ENCODE data around the gene ATAD3C. TPM values are rescaled to one million over a fixed set of nuclear protein-coding genes. Genes with fewer than 3 reads are reported as not detected.

ATAD3C gene
- total RNA-seq, 1 donor from 2014 or later, result 0.26 TPM

DNA sequence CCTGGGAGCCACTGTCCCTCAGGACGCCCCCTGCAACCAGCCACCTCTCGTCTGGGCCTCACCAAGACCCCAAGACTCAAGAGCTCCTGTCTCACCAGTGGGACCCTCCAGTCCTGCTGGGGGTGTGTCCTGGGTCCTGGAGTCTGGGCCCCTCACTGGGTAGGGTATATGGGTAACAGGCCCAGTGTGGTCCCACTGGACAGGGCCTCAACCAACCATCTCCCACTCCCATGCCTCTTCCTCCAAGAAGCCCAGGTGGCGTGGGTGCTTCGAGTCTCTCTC, 14.7 kb upstream of the ATAD3C start:
- H3K36me3 ChIP-seq (ENCODE audit: control insufficient read depth, insufficient read depth, low read length), result no peaks in the 10 kb centered on the region
- no peak for DNase-seq (ENCODE audit: low read depth)
- no peaks in the 10 kb centered on the region for H3K27me3 ChIP-seq (ENCODE audit: control insufficient read depth, insufficient read depth, low read length)
- no peak for FAIRE-seq
- no peak overlapping the region for H3K4me3 ChIP-seq (ENCODE audit: low read depth, low read length)
- TF ChIP-seq, protein P1, sequence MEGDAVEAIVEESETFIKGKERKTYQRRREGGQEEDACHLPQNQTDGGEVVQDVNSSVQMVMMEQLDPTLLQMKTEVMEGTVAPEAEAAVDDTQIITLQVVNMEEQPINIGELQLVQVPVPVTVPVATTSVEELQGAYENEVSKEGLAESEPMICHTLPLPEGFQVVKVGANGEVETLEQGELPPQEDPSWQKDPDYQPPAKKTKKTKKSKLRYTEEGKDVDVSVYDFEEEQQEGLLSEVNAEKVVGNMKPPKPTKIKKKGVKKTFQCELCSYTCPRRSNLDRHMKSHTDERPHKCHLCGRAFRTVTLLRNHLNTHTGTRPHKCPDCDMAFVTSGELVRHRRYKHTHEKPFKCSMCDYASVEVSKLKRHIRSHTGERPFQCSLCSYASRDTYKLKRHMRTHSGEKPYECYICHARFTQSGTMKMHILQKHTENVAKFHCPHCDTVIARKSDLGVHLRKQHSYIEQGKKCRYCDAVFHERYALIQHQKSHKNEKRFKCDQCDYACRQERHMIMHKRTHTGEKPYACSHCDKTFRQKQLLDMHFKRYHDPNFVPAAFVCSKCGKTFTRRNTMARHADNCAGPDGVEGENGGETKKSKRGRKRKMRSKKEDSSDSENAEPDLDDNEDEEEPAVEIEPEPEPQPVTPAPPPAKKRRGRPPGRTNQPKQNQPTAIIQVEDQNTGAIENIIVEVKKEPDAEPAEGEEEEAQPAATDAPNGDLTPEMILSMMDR (IDR thresholded peaks at IDR 0.05; ENCODE audit: insufficient read depth, low read length, severe bottlenecking), result no peak

DNA sequence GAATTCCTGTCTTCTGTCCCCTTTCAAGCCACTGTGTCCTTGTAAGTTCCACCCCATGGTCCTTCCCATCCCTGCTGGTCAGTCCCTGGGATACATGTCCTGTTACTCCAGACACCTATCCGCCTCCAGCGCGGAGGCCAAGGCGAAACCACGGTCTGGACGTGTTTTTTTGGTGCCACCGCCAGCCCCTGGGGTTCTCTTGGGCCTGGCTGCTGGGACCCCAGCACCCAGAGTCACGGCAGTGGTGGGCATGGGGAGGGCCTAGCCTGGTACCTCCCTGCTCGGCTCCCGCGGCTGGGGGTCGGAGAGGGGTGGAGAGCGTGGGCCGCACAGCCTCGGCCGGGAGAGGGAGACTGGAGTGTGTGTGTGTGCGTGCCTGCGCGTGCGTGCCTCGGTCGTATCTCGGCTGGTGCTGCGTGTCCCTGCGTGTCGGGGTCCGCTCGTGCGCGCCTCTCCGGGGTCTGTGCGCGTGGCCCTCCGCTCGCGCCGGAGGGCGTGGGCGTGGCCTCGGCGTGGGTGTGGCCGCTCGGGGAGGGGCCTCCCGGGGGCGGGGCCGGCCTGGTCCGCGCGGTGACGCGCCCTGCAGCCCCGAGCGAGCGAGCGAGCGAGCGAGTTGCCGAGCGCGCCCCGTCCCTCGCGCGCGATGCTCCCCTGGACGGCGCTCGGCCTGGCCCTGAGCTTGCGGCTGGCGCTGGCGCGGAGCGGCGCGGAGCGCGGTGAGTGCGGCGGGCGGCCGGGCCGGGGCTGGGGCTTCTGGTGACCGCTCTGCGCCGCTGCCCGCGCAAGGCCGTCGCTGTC, 14.2 kb upstream of the ATAD3C start, which contains the start of gene VWA1:
VWA1 (plus strand) TSS at position 585 of the 798 bp plus-strand sequence; CDS start at position 644, 59 bp downstream.
- no peak for FAIRE-seq
- H3K4me3 ChIP-seq (ENCODE audit: low read depth, low read length), result peak within 1 kb of the TSS; percentile 61
- H3K36me3 ChIP-seq (ENCODE audit: control insufficient read depth, insufficient read depth, low read length), result no peaks in the 10 kb centered on the region
- DNase-seq (ENCODE audit: low read depth), result no peak
- TF ChIP-seq, protein P1 (IDR thresholded peaks at IDR 0.05; ENCODE audit: insufficient read depth, low read length, severe bottlenecking), result no peak
- H3K27me3 ChIP-seq (ENCODE audit: control insufficient read depth, insufficient read depth, low read length), result no peaks in the 10 kb centered on the region

DNA sequence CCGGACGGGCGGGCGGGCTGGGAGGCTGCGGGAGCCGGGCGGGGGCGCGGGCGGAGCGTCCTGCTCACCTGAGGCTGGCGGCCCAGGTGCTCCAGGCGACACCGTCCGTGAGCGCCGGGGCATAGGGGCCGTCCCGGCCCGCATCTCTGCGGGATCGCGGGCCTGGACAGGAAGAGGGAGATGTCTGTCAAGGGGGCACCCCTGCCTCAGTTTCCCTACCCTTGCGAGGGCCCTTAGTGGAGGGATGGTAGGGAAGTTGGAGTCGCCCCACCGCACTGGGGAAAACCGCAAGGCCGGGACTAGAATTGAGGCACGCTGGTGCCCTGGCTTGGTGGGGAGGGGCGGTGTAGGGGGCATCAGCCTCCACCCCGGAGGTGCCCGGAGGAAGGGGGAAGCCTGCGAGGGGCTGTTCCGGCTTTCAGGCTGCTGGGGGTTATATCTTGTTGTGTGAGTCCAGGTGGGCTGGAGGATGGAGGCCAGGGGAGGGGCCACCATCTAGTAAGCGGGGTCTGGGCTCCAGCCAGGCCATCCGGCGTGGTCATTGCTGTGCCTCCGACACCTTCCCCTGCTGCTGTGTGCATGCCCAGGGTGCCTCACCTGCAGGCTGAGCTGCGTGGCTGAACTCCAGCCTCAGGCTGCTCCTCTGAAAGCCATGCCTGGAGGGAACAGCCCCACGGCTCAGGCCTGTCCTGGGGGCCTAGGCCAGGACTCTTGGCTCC, 13.4 kb upstream of the ATAD3C start:
- Histone ChIP-seq H3K27me3 (ENCODE audit: control insufficient read depth, insufficient read depth, low read length) (no peaks in the 10 kb centered on the region), H3K36me3 (ENCODE audit: control insufficient read depth, insufficient read depth, low read length) (no peaks in the 10 kb centered on the region), H3K4me3 (ENCODE audit: low read depth, low read length) (peak overlapping the region; percentile 61)
- FAIRE-seq, result no peak
- TF ChIP-seq, protein P1 (IDR thresholded peaks at IDR 0.05; ENCODE audit: insufficient read depth, low read length, severe bottlenecking), result no peak
- no peak for DNase-seq (ENCODE audit: low read depth)

DNA sequence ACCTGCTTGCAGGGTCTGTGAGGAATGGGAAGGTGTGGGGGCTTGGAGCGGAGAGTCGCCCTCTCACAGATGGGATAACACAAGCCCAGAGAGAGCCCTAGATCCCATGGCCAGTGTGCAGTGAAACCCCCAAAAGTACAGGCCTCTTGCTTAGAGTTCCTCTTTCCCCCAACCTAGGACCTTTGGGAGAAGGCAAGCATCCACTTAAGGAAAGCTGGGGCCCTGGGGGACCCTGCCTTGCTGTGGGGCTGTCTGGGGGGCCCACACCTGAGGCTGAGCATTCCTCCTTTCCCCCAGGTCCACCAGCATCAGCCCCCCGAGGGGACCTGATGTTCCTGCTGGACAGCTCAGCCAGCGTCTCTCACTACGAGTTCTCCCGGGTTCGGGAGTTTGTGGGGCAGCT, 12.9 kb upstream of the ATAD3C start:
- H3K36me3 ChIP-seq (ENCODE audit: control insufficient read depth, insufficient read depth, low read length), result no peaks in the 10 kb centered on the region
- DNase-seq (ENCODE audit: low read depth) (no peak), FAIRE-seq (no peak)
- peak overlapping the region; percentile 61 for H3K4me3 ChIP-seq (ENCODE audit: low read depth, low read length)
- TF ChIP-seq, protein P1 (IDR thresholded peaks at IDR 0.05; ENCODE audit: insufficient read depth, low read length, severe bottlenecking), result no peak
- no peaks in the 10 kb centered on the region for H3K27me3 ChIP-seq (ENCODE audit: control insufficient read depth, insufficient read depth, low read length)

DNA sequence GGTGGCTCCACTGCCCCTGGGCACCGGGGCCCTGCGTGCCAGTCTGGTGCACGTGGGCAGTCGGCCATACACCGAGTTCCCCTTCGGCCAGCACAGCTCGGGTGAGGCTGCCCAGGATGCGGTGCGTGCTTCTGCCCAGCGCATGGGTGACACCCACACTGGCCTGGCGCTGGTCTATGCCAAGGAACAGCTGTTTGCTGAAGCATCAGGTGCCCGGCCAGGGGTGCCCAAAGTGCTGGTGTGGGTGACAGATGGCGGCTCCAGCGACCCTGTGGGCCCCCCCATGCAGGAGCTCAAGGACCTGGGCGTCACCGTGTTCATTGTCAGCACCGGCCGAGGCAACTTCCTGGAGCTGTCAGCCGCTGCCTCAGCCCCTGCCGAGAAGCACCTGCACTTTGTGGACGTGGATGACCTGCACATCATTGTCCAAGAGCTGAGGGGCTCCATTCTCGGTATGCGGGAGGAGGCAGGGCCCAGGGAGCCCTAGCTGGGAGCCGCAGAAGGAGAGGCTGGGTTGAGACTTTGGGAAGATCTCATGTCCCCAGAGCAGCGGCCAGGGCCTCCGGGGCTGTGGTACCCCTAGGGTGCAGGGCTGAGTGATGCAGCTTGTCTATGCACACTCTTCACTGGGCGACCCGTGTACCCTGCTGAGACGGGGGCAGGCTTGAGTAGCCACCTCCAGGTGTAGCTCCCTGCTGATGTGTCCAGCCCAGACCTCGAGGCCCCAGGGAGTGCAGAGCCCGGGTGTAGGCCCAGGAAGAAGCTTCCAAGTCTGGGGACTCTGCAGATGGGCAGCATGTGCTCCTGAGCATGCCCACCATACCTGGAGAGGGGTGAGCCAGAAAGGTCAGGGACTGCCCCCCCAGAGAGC, 12.2 kb upstream of the ATAD3C start:
- Histone ChIP-seq H3K27me3 (ENCODE audit: control insufficient read depth, insufficient read depth, low read length) (no peaks in the 10 kb centered on the region), H3K4me3 (ENCODE audit: low read depth, low read length) (no peak overlapping the region), H3K36me3 (ENCODE audit: control insufficient read depth, insufficient read depth, low read length) (no peaks in the 10 kb centered on the region)
- TF ChIP-seq, protein P1 (IDR thresholded peaks at IDR 0.05; ENCODE audit: insufficient read depth, low read length, severe bottlenecking), result no peak
- no peak for DNase-seq (ENCODE audit: low read depth)
- no peak for FAIRE-seq

Data from bronchial epithelial cell (primary cell).